Left ventricle myocardium inferior (tissue), 1 donor: ENCODE results near the gene GSE1. TPM values are rescaled to one million over a fixed set of nuclear protein-coding genes. Genes with fewer than 3 reads are reported as not detected.

Source experiments
- DNase-seq: peaks from one replicate; pipeline ENCODE4 v3.0.0-alpha.2; 2020
- H3K27ac ChIP-seq: fragments of 200-600 bp; replicated peaks from 2 replicates; pipeline ENCODE4 v1.8.0; 2021
- H3K27me3 ChIP-seq: fragments of 200-600 bp; 2 replicates; pipeline ENCODE4 v1.8.0; 2021; ENCODE audit warnings: low read depth
- H3K36me3 ChIP-seq: fragments of 200-600 bp; 2 replicates; pipeline ENCODE4 v1.8.0; 2021
- H3K4me1 ChIP-seq: fragments of 200-600 bp; 2 replicates; pipeline ENCODE4 v1.8.0; 2021
- H3K4me3 ChIP-seq: fragments of 200-600 bp; 2 replicates; pipeline ENCODE4 v1.8.0; 2021; ENCODE audit warnings: mild to moderate bottlenecking, moderate library complexity
- H3K9me3 ChIP-seq: fragments of 200-600 bp; replicated peaks from 2 replicates; pipeline ENCODE4 v1.8.0; 2021
- CTCF ChIP-seq: fragments of 200-600 bp; IDR thresholded peaks from 2 replicates; pipeline ENCODE4 v1.8.0; 2021; ENCODE audit warnings: antibody characterized with exemption, mild to moderate bottlenecking, borderline replicate concordance
- intact Hi-C: fragments of 100-400 bp; cut with micrococcal nuclease; formaldehyde crosslinking; loops from one replicate; pipeline ENCODE4 v1.11.0; 2022
- total RNA-seq: library from RNA; stranded (reverse); fragmentation: NEBNext Ultra II Directional; extraction: Animal tissue kit (Norgen Biotek cat#: 25700); gene quantifications from one replicate; pipeline ENCODE4 v1.2.1, GENCODE V29; 2021
- donor health status: DM: no; HTN: yes; CAD: no; lungs with severe emphysema.

GSE1 gene
- total RNA-seq, 1 donor from 2014 or later = 34.2 TPM

GRCh38 chr16:85680352-85680944 lies 67.3 kb downstream of the GSE1 start:
- Histone ChIP-seq H3K27me3 (no peaks in the 10 kb centered on the region), H3K27ac (no peak overlapping the region), H3K4me1 (peaks cover 6% of the 10 kb centered on the region), H3K9me3 (no peaks in the 10 kb centered on the region), H3K4me3 (no peak overlapping the region), H3K36me3 (no peaks in the 10 kb centered on the region)
- intact Hi-C loops = no loop called here
- no peak for DNase-seq
- TF ChIP-seq CTCF = no peak

GRCh38 chr16:85681255-85681654 lies 68.1 kb downstream of the GSE1 start:
- Histone ChIP-seq H3K36me3 (no peaks in the 10 kb centered on the region), H3K27ac (no peak overlapping the region), H3K9me3 (no peaks in the 10 kb centered on the region), H3K4me3 (no peak overlapping the region), H3K27me3 (no peaks in the 10 kb centered on the region), H3K4me1 (peaks cover 6% of the 10 kb centered on the region)
- TF ChIP-seq CTCF = no peak
- intact Hi-C loops = no loop called here
- no peak for DNase-seq

- H3K4me1 ChIP-seq = peaks cover 6% of the 10 kb centered on the region
- H3K9me3 ChIP-seq = no peaks in the 10 kb centered on the region
- no peak for TF ChIP-seq CTCF
- no peaks in the 10 kb centered on the region for H3K36me3 ChIP-seq
- H3K27me3 ChIP-seq = no peaks in the 10 kb centered on the region
- H3K27ac ChIP-seq = no peak overlapping the region
- intact Hi-C loops = no loop called here
- no peak overlapping the region for H3K4me3 ChIP-seq
- no peak for DNase-seq
These were observed 69.4 kb downstream of the GSE1 start for GRCh38 chr16:85682516-85682915.

GRCh38 chr16:85683363-85683762 lies 70.2 kb downstream of the GSE1 start:
- H3K4me3 ChIP-seq = no peak overlapping the region
- H3K4me1 ChIP-seq = peaks cover 6% of the 10 kb centered on the region
- TF ChIP-seq CTCF = no peak
- DNase-seq = no peak
- no peak overlapping the region for H3K27ac ChIP-seq
- intact Hi-C loops = no loop called here
- H3K36me3 ChIP-seq = no peaks in the 10 kb centered on the region
- H3K9me3 ChIP-seq = no peaks in the 10 kb centered on the region
- H3K27me3 ChIP-seq = no peaks in the 10 kb centered on the region

- Histone ChIP-seq H3K4me3 (no peak overlapping the region), H3K27me3 (no peaks in the 10 kb centered on the region), H3K27ac (no peak overlapping the region), H3K4me1 (peaks cover 15% of the 10 kb centered on the region), H3K9me3 (no peaks in the 10 kb centered on the region), H3K36me3 (no peaks in the 10 kb centered on the region)
- no peak for DNase-seq
- no peak for TF ChIP-seq CTCF
- intact Hi-C loops = no loop called here
These were observed 72.1 kb downstream of the GSE1 start for GRCh38 chr16:85685251-85685650.
